Mammary epithelial cell (primary cell): ENCODE results near the gene OXNAD1.

Experiments used
- EZH2 ChIP-seq: IDR thresholded peaks from 2 replicates; pipeline ENCODE4 v1.6.1; 2012; ENCODE audit warnings: low read length, inconsistent platforms, borderline replicate concordance
- TF ChIP-seq, protein P1 (sequence below), 2 donors: IDR thresholded peaks in 1 of 2; conservative IDR thresholded peaks in 1 of 2; 2 replicates each; pipeline ENCODE4 v1.5.1; 2011 to 2012; ENCODE audit warnings: inconsistent platforms in 2 of 2, low read length in 2 of 2, mild to moderate bottlenecking in 2 of 2, control low read depth in 1 of 2, low read depth in 1 of 2; ENCODE audit not compliant: insufficient read depth in 1 of 2; ENCODE audit errors: extremely low read depth in 1 of 2

GRCh38 chr3:16346413-16347081 is 81.5 kb downstream of the OXNAD1 start:
- TF ChIP-seq, protein P1, sequence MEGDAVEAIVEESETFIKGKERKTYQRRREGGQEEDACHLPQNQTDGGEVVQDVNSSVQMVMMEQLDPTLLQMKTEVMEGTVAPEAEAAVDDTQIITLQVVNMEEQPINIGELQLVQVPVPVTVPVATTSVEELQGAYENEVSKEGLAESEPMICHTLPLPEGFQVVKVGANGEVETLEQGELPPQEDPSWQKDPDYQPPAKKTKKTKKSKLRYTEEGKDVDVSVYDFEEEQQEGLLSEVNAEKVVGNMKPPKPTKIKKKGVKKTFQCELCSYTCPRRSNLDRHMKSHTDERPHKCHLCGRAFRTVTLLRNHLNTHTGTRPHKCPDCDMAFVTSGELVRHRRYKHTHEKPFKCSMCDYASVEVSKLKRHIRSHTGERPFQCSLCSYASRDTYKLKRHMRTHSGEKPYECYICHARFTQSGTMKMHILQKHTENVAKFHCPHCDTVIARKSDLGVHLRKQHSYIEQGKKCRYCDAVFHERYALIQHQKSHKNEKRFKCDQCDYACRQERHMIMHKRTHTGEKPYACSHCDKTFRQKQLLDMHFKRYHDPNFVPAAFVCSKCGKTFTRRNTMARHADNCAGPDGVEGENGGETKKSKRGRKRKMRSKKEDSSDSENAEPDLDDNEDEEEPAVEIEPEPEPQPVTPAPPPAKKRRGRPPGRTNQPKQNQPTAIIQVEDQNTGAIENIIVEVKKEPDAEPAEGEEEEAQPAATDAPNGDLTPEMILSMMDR (conservative IDR thresholded peaks at IDR 0.05 in 1 of 2, IDR thresholded peaks at IDR 0.05 in 1 of 2; ENCODE audit: extremely low read depth in 1 of 2, insufficient read depth in 1 of 2, low read depth in 1 of 2, low read length in 2 of 2), result no peak
- no peak for TF ChIP-seq EZH2
